ENCODE data around the gene PLEKHM2.

Gene PLEKHM2

DNA sequence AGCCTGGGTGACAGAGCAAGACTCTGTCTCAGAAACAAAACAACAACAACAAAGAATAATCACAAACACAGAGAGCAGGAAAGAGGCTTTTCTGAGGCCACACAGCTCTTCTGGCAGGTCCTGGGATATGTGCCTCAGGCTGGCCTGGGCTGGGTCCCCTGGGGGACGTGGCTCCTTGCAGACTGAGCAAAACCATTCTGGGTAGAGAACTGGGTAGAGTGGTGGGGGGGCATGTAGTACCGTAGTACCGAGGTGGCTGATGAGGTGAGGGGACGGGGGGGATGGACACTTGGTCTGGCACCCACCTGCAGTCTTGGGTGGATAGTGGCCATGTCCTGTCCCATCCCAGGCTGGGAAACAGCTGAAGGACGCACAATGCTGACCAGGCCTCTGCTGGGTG is 64.1 kb downstream of the PLEKHM2 start:
- no peaks in the 10 kb centered on the region for H3K36me3 ChIP-seq (replicated peaks; ENCODE audit: insufficient read depth, low read length)
- no peaks in the 10 kb centered on the region for H3F3A ChIP-seq (ENCODE audit: insufficient read depth, low read length)
- H3K27ac ChIP-seq (ENCODE audit: low read length) = no peak overlapping the region
- no peaks in the 10 kb centered on the region for H3K9me2 ChIP-seq (replicated peaks; ENCODE audit: insufficient read depth, low read length)
- H3K79me2 ChIP-seq (ENCODE audit: low read length) = no peaks in the 10 kb centered on the region
- H3K9me3 ChIP-seq (replicated peaks; ENCODE audit: insufficient read depth, low read length) = no peaks in the 10 kb centered on the region
- H2AFZ ChIP-seq (ENCODE audit: low read length) = no peak overlapping the region
- H3K9ac ChIP-seq (ENCODE audit: low read length) = no peak overlapping the region
- no peak overlapping the region for H3K4me3 ChIP-seq (ENCODE audit: low read length)
- H3K4me2 ChIP-seq (ENCODE audit: low read depth, low read length) = no peak overlapping the region
- peaks cover 6% of the 10 kb centered on the region for H3K4me1 ChIP-seq (ENCODE audit: low read length)
- TF ChIP-seq, protein P1, sequence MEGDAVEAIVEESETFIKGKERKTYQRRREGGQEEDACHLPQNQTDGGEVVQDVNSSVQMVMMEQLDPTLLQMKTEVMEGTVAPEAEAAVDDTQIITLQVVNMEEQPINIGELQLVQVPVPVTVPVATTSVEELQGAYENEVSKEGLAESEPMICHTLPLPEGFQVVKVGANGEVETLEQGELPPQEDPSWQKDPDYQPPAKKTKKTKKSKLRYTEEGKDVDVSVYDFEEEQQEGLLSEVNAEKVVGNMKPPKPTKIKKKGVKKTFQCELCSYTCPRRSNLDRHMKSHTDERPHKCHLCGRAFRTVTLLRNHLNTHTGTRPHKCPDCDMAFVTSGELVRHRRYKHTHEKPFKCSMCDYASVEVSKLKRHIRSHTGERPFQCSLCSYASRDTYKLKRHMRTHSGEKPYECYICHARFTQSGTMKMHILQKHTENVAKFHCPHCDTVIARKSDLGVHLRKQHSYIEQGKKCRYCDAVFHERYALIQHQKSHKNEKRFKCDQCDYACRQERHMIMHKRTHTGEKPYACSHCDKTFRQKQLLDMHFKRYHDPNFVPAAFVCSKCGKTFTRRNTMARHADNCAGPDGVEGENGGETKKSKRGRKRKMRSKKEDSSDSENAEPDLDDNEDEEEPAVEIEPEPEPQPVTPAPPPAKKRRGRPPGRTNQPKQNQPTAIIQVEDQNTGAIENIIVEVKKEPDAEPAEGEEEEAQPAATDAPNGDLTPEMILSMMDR (IDR thresholded peaks at IDR 0.05; ENCODE audit: low read length) = no peak
- TF ChIP-seq EZH2phosphoT487 (IDR thresholded peaks at IDR 0.05; ENCODE audit: low read length) = no peak
- TF ChIP-seq EZH2 (optimal IDR thresholded peaks at IDR 0.05; ENCODE audit: low read depth, low read length) = no peak
- no peaks in the 10 kb centered on the region for H4K20me1 ChIP-seq (ENCODE audit: insufficient read depth, low read length)
- DNase-seq = no peak
- H3K27me3 ChIP-seq (replicated peaks; ENCODE audit: insufficient read depth, low read length) = peaks cover 6% of the 10 kb centered on the region; the same call in 1 of the 2 replicates

DNA sequence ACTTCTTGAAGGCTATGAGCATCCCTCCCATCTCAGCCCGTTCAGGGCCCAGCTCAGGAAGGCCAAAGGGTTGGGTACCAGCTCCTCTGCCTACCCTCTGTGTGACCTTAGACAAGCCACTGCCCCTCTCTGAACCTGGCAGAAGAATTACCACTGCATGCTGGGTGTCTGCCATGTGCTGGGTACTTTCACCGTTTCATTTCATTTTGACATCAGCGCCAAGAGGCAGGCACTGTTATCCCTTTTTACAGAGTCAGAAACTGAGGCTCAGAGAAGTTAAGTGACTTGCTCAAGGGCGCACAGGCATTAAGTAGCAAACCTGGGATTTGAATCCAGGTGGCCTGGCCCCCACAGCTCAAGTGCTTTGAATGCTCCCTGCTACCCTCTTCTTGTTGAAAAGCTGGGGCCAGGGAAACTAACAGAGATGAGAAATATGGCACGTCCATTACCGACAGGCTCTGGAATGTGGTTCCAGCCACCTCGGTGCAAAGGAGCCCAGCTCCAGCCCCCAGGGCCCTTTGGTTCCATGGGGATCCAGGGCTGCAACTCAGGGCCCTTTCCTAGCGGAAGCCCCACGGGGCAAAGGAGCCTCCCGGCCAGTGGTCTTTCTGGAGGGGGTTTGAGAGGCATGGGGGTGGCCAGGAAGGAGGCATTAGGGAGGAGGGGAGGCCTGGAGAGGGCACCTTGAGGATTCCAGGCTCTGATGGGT is 64.7 kb downstream of the PLEKHM2 start:
- Histone ChIP-seq H3K4me3 (ENCODE audit: low read length) (no peak overlapping the region), H3K4me2 (ENCODE audit: low read depth, low read length) (no peak overlapping the region), H3K9ac (ENCODE audit: low read length) (no peak overlapping the region), H3K4me1 (ENCODE audit: low read length) (peaks cover 6% of the 10 kb centered on the region), H3K9me2 (replicated peaks; ENCODE audit: insufficient read depth, low read length) (no peaks in the 10 kb centered on the region), H3K36me3 (replicated peaks; ENCODE audit: insufficient read depth, low read length) (no peaks in the 10 kb centered on the region), H3K9me3 (replicated peaks; ENCODE audit: insufficient read depth, low read length) (no peaks in the 10 kb centered on the region), H3F3A (ENCODE audit: insufficient read depth, low read length) (no peaks in the 10 kb centered on the region), H2AFZ (ENCODE audit: low read length) (no peak overlapping the region), H3K27me3 (replicated peaks; ENCODE audit: insufficient read depth, low read length) (peaks cover 6% of the 10 kb centered on the region; the same call in 1 of the 2 replicates), H4K20me1 (ENCODE audit: insufficient read depth, low read length) (no peaks in the 10 kb centered on the region), H3K27ac (ENCODE audit: low read length) (no peak overlapping the region), H3K79me2 (ENCODE audit: low read length) (no peaks in the 10 kb centered on the region)
- TF ChIP-seq, protein P1 (IDR thresholded peaks at IDR 0.05; ENCODE audit: low read length) = no peak
- no peak for TF ChIP-seq EZH2phosphoT487 (IDR thresholded peaks at IDR 0.05; ENCODE audit: low read length)
- no peak for TF ChIP-seq EZH2 (optimal IDR thresholded peaks at IDR 0.05; ENCODE audit: low read depth, low read length)
- no peak for DNase-seq

DNA sequence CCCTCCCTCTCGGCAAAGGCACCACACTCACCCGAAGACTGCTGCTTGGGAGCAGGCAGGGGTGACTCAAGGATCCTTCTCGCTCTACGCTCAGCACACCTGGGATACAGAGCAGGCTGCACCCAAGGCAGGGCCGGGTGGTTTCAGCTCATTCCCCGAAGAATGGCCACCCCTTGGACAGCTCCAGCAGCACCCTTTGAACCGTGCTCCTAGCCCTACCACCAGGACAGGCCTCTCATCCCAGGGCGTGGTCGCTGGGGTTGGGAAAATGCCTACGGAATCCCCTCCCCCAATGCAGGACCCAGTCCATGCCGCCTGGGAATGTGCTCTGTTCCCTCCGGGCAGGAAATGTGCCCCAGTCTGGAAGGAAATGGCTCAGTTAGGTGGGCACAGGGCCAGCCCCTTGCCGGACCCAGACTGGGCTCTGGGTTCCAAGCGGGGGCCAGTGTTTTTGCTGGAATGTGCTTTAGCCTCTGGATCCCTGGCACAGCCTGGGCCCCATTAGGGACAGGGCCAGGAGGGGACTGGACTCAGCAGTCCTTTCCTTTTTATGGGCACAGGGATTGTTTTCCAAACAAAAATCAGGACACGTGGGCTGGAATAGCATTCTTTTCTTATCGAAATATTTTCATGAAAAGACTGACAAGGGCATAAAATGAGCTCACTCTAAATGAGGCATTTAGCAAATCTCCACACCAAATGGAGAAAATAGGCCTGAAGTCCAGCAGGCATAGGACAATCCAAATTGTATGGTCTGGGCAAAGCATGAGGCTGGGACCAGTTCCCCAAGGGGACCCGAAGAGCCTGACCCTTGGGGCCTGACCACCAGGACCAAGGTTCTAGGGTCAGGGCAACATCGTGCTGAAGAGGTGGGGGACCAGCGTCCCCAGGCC is 65.5 kb downstream of the PLEKHM2 start:
- Histone ChIP-seq H3K4me1 (ENCODE audit: low read length) (peaks cover 6% of the 10 kb centered on the region), H3K79me2 (ENCODE audit: low read length) (no peaks in the 10 kb centered on the region), H2AFZ (ENCODE audit: low read length) (no peak overlapping the region), H3K27me3 (replicated peaks; ENCODE audit: insufficient read depth, low read length) (peaks cover 6% of the 10 kb centered on the region; the same call in 1 of the 2 replicates), H3K9ac (ENCODE audit: low read length) (no peak overlapping the region), H3K9me3 (replicated peaks; ENCODE audit: insufficient read depth, low read length) (no peaks in the 10 kb centered on the region), H3F3A (ENCODE audit: insufficient read depth, low read length) (no peaks in the 10 kb centered on the region), H4K20me1 (ENCODE audit: insufficient read depth, low read length) (no peaks in the 10 kb centered on the region), H3K27ac (ENCODE audit: low read length) (no peak overlapping the region), H3K4me2 (ENCODE audit: low read depth, low read length) (no peak overlapping the region), H3K9me2 (replicated peaks; ENCODE audit: insufficient read depth, low read length) (no peaks in the 10 kb centered on the region), H3K4me3 (ENCODE audit: low read length) (no peak overlapping the region), H3K36me3 (replicated peaks; ENCODE audit: insufficient read depth, low read length) (no peaks in the 10 kb centered on the region)
- no peak for TF ChIP-seq EZH2phosphoT487 (IDR thresholded peaks at IDR 0.05; ENCODE audit: low read length)
- no peak for TF ChIP-seq EZH2 (optimal IDR thresholded peaks at IDR 0.05; ENCODE audit: low read depth, low read length)
- TF ChIP-seq, protein P1 (IDR thresholded peaks at IDR 0.05; ENCODE audit: low read length) = no peak
- DNase-seq = no peak

Measured in MM.1S (cell line).